H9 (cell line): ENCODE measurements around the gene STAMBP. TPM values are rescaled to one million over a fixed set of nuclear protein-coding genes. Genes with fewer than 3 reads are reported as not detected.

Experiments used
- DNase-seq: peaks from one replicate; pipeline ENCODE4 v3.0.0-alpha.2; 2017
- H2AFZ ChIP-seq: one replicate; pipeline ENCODE4 v1.6.1; 2013; ENCODE audit warnings: mild to moderate bottlenecking, low read length, control low read depth, moderate library complexity
- H2AK5ac ChIP-seq: 2 replicates; pipeline ENCODE4 v1.6.1; 2013; ENCODE audit warnings: low read length, control low read depth, mixed read lengths; ENCODE audit not compliant: insufficient read length
- H2BK120ac ChIP-seq: one replicate; pipeline ENCODE4 v1.6.1; 2013; ENCODE audit warnings: low read depth, mild to moderate bottlenecking, low read length, control low read depth, inconsistent platforms; ENCODE audit not compliant: poor library complexity, severe bottlenecking
- H2BK12ac ChIP-seq: 2 replicates; pipeline ENCODE4 v1.6.1; 2013; ENCODE audit warnings: low read length, control low read depth, mixed read lengths, low read depth; ENCODE audit not compliant: insufficient read length
- H2BK15ac ChIP-seq: 2 replicates; pipeline ENCODE4 v1.6.1; 2013; ENCODE audit warnings: low read depth, low read length, control low read depth
- H2BK20ac ChIP-seq: one replicate; pipeline ENCODE4 v1.6.1; 2013; ENCODE audit warnings: low read depth, mild to moderate bottlenecking, low read length, control low read depth, inconsistent platforms; ENCODE audit not compliant: poor library complexity, severe bottlenecking
- H2BK5ac ChIP-seq: 2 replicates; pipeline ENCODE4 v1.6.1; 2013; ENCODE audit warnings: low read length, control low read depth, mixed read lengths; ENCODE audit not compliant: insufficient read length
- H3K14ac ChIP-seq: 2 replicates; pipeline ENCODE4 v1.6.1; 2013; ENCODE audit warnings: low read length, control low read depth; ENCODE audit not compliant: insufficient read depth
- H3K18ac ChIP-seq: 2 replicates; pipeline ENCODE4 v1.6.1; 2013; ENCODE audit warnings: low read depth, mild to moderate bottlenecking, mixed read lengths, low read length, control low read depth; ENCODE audit not compliant: insufficient read length
- H3K23ac ChIP-seq: 2 replicates; pipeline ENCODE4 v1.6.1; 2013; ENCODE audit warnings: low read length, control low read depth, mixed read lengths, low read depth; ENCODE audit not compliant: insufficient read length
- H3K23me2 ChIP-seq: 2 replicates; pipeline ENCODE4 v1.6.1; 2013; ENCODE audit warnings: low read depth, mild to moderate bottlenecking, mixed read lengths, low read length, control low read depth; ENCODE audit not compliant: insufficient read length, poor library complexity, severe bottlenecking
- H3K27ac ChIP-seq: 2 replicates; pipeline ENCODE4 v1.5.1; 2013; ENCODE audit warnings: low read length, control low read depth, mixed read lengths, low read depth; ENCODE audit not compliant: insufficient read length
- H3K27me3 ChIP-seq: 2 replicates; pipeline ENCODE4 v1.6.1; 2013; ENCODE audit warnings: low read length, control low read depth, inconsistent platforms; ENCODE audit not compliant: insufficient read depth
- H3K4ac ChIP-seq: 2 replicates; pipeline ENCODE4 v1.6.1; 2013; ENCODE audit warnings: low read depth, mild to moderate bottlenecking, control low read depth, inconsistent platforms, low read length, moderate library complexity
- H3K4me1 ChIP-seq: 2 replicates; pipeline ENCODE4 v1.6.1; 2013; ENCODE audit warnings: low read length, control low read depth, inconsistent platforms; ENCODE audit not compliant: insufficient read depth
- H3K4me2 ChIP-seq: 2 replicates; pipeline ENCODE4 v1.6.1; 2013; ENCODE audit warnings: low read length, control low read depth, mixed read lengths; ENCODE audit not compliant: insufficient read length, insufficient read depth
- H3K56ac ChIP-seq: 2 replicates; pipeline ENCODE4 v1.6.1; 2013; ENCODE audit warnings: low read depth, mild to moderate bottlenecking, mixed read lengths, low read length, control low read depth; ENCODE audit not compliant: insufficient read length
- H3K79me1 ChIP-seq: 2 replicates; pipeline ENCODE4 v1.6.1; 2013; ENCODE audit warnings: low read depth, mild to moderate bottlenecking, moderate library complexity, low read length, control low read depth, inconsistent platforms; ENCODE audit not compliant: insufficient read depth, poor library complexity, severe bottlenecking
- H3K79me2 ChIP-seq: 2 replicates; pipeline ENCODE4 v1.6.1; 2013; ENCODE audit warnings: low read length, control low read depth, inconsistent platforms; ENCODE audit not compliant: insufficient read depth
- H3K9ac ChIP-seq: 2 replicates; pipeline ENCODE4 v1.6.1; 2013; ENCODE audit warnings: low read length, control low read depth, mixed read lengths; ENCODE audit not compliant: insufficient read length; ENCODE audit errors: extremely low read depth
- H3K9me3 ChIP-seq: one replicate; pipeline ENCODE4 v1.6.1; 2013; ENCODE audit warnings: low read depth, low read length, inconsistent platforms; ENCODE audit not compliant: control insufficient read depth
- H3T11ph ChIP-seq: one replicate; pipeline ENCODE4 v1.6.1; 2013; ENCODE audit warnings: mild to moderate bottlenecking, low read length, control low read depth, inconsistent platforms
- H4K20me1 ChIP-seq: one replicate; pipeline ENCODE4 v1.6.1; 2013; ENCODE audit not compliant: control insufficient read depth, insufficient read length, insufficient read depth
- H4K5ac ChIP-seq: 2 replicates; pipeline ENCODE4 v1.6.1; 2013; ENCODE audit warnings: low read depth, mild to moderate bottlenecking, mixed read lengths, low read length, control low read depth; ENCODE audit not compliant: insufficient read length
- H4K8ac ChIP-seq: replicated peaks from 2 replicates; pipeline ENCODE4 v1.6.1; 2013; ENCODE audit warnings: low read length, control low read depth, mixed read lengths, low read depth; ENCODE audit not compliant: insufficient read length
- H4K91ac ChIP-seq: 2 replicates; pipeline ENCODE4 v1.6.1; 2013; ENCODE audit warnings: low read depth, mild to moderate bottlenecking, moderate library complexity, mixed read lengths, low read length, control low read depth; ENCODE audit not compliant: insufficient read length
- H3K27ac Mint-ChIP-seq, 3 experiments: 2 replicates in 2 of 3; 3 replicates in 1 of 3; pipeline ENCODE4 v1.8.0; 2020 to 2021; ENCODE audit warnings: mixed read lengths in 3 of 3, mild to moderate bottlenecking in 1 of 3, moderate library complexity in 1 of 3
- H3K27me3 Mint-ChIP-seq: 2 replicates; pipeline ENCODE4 v1.8.0; 2021; ENCODE audit warnings: low read depth, mild to moderate bottlenecking, moderate library complexity, mixed read lengths
- H3K36me3 Mint-ChIP-seq, 3 experiments: 2 replicates in 2 of 3; 3 replicates in 1 of 3; pipeline ENCODE4 v1.8.0; 2020 to 2021; ENCODE audit warnings: low read depth in 3 of 3, mixed read lengths in 3 of 3; ENCODE audit not compliant: insufficient read depth in 1 of 3
- H3K4me1 Mint-ChIP-seq, 2 experiments: 2 replicates each; pipeline ENCODE4 v1.8.0; 2020; ENCODE audit warnings: mixed read lengths in 2 of 2
- H3K4me3 Mint-ChIP-seq, 2 experiments: 2 replicates in 1 of 2; 3 replicates in 1 of 2; pipeline ENCODE4 v1.8.0; 2020 to 2021; ENCODE audit warnings: mild to moderate bottlenecking in 2 of 2, mixed read lengths in 2 of 2, moderate library complexity in 1 of 2
- H3K9me3 Mint-ChIP-seq, 2 experiments: 2 replicates in 1 of 2; 3 replicates in 1 of 2; pipeline ENCODE4 v1.8.0; 2020; ENCODE audit warnings: mild to moderate bottlenecking in 2 of 2, mixed read lengths in 2 of 2, moderate library complexity in 1 of 2
- CTCF ChIP-seq: fragments of 200-600 bp; sonication (generic); conservative IDR thresholded peaks from 3 replicates; pipeline ENCODE4 v1.8.0; 2021; ENCODE audit warnings: antibody characterized with exemption, mild to moderate bottlenecking
- WGBS: extraction: QIAGEN DNeasy Blood & Tissue Kit; methylation state at CpG from one replicate; pipeline ENCODE4 v1.1.7; 2013; ENCODE audit warnings: missing lambda C conversion rate, low lambda C conversion rate, mixed read lengths; ENCODE audit not compliant: insufficient read length; ENCODE audit errors: extremely low coverage; 5-methylcytosine and 5-hydroxymethylcytosine counted together
- total RNA-seq: library from RNA; stranded (reverse); gene quantifications from 2 replicates; pipeline ENCODE4 v1.2.1, GENCODE V29; 2021

The STAMBP gene
- total RNA-seq, 1 experiment from 2014 or later: 45.5 TPM

DNA sequence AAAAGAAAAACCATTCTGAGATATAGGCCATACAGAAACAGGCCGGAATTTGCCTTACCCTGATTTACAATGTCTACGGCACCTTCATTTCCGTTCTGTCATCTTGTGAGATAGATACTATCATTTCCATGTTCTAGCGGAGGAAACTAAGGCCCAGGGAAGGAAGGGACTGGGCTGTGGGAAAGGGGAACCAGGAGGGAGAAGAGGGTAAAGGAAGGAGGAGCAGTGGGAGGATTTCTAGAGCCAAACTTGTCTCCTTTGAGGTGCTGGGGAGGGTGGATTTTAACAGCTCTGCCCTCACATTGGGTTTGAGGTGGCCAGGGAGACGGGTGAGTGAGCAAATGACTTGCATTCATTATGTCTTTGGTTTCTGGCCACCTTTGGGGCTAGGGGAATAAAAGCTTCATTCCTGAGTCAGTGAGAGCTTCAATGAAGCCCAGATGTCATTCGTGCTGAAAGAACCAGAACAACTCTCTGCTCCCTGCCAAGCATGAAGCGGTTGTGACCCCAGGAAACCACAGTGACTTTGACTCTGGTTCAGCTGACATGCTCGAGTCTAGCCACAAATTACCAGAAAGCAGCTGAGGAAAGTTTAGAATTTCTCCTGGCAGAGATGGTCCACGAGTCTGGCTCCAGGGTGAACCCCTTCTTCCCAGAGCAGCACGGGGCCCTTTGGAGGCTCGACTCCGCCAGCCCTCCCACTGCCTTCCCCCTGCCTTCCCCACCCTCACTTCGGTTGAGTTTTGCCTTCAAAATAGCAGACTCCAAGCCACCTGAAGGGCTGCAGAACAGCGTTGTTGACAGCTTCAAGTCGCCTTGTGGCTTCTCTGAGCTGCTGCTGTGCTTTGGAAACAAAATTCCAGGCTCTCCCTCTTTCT lies 67.8 kb downstream of the STAMBP start:
- H3K27ac ChIP-seq: no peak overlapping the region
- H3K9me3 ChIP-seq: no peaks in the 10 kb centered on the region
- H3K4ac ChIP-seq: no peak overlapping the region
- no peak overlapping the region for H3K4me2 ChIP-seq
- H3K9ac ChIP-seq: no peak overlapping the region
- H2BK15ac ChIP-seq: no peak overlapping the region
- H2BK120ac ChIP-seq: no peak overlapping the region
- H3K23me2 ChIP-seq: no peaks in the 10 kb centered on the region
- H3K79me1 ChIP-seq: no peaks in the 10 kb centered on the region
- H3K27me3 ChIP-seq: no peaks in the 10 kb centered on the region
- H3K79me2 ChIP-seq: no peaks in the 10 kb centered on the region
- WGBS: no CpG with 5 or more reads among the region's 15 CpGs
- no peaks in the 10 kb centered on the region; a peak in 1 of 7 replicates for H3K36me3 Mint-ChIP-seq
- H3K18ac ChIP-seq: no peak overlapping the region
- peaks cover 8 to 13% of the 10 kb centered on the region in 2 experiments; a peak in 3 of 4 replicates for H3K4me1 Mint-ChIP-seq
- H3K23ac ChIP-seq: no peak overlapping the region
- H4K20me1 ChIP-seq: no peaks in the 10 kb centered on the region
- no peak overlapping the region for H2BK20ac ChIP-seq
- H3K56ac ChIP-seq: no peak overlapping the region
- no peak overlapping the region for H2BK5ac ChIP-seq
- no peak for TF ChIP-seq CTCF
- H3K27me3 Mint-ChIP-seq: no peaks in the 10 kb centered on the region; the same call in 1 of the 2 replicates
- H4K5ac ChIP-seq: no peak overlapping the region
- no peak overlapping the region; a peak in 1 of 5 replicates for H3K4me3 Mint-ChIP-seq
- no peak overlapping the region for H2AFZ ChIP-seq
- H2BK12ac ChIP-seq: no peak overlapping the region
- H2AK5ac ChIP-seq: no peak overlapping the region
- no peaks in the 10 kb centered on the region for H3K9me3 Mint-ChIP-seq
- H3T11ph ChIP-seq: no peak overlapping the region
- no peak overlapping the region for H4K91ac ChIP-seq
- H3K4me1 ChIP-seq: no peaks in the 10 kb centered on the region
- H4K8ac ChIP-seq: no peak overlapping the region
- no peak overlapping the region for H3K14ac ChIP-seq
- DNase-seq: no peak
- no peak overlapping the region; a peak in 1 of 7 replicates for H3K27ac Mint-ChIP-seq
